ENCODE measurements around the gene BTBD16. TPM values are rescaled to one million over a fixed set of nuclear protein-coding genes. Genes with fewer than 3 reads are reported as not detected.

BTBD16 gene
- total and polyA plus RNA-seq, 2 donors (not counting 3 experiments of a cell fraction or from before 2014, with no cell fraction given) = 0.04 TPM; not detected in 1

GRCh38 chr10:122328676-122329075, 57.6 kb downstream of the BTBD16 start:
- Histone ChIP-seq H3K27me3 (ENCODE audit: control insufficient read depth in 2 of 2, insufficient read depth in 2 of 2, low read length in 2 of 2) (peaks cover 0 to 2% of the 10 kb centered on the region in 2 experiments), H3K36me3 (ENCODE audit: control insufficient read depth in 2 of 2, extremely low read depth in 1 of 2, insufficient read depth in 2 of 2, low read length in 2 of 2) (no peaks in the 10 kb centered on the region), H3K4me3 (replicated peaks in 1 of 3; ENCODE audit: insufficient read depth in 1 of 3, low read depth in 1 of 3, low read length in 3 of 3) (no peak overlapping the region), H3K9me3 (replicated peaks; ENCODE audit: control insufficient read depth, insufficient read depth, low read length) (no peaks in the 10 kb centered on the region), H2AFZ (ENCODE audit: low read depth, low read length) (no peak overlapping the region), H3K27ac (ENCODE audit: insufficient read depth, low read depth, low read length) (no peak overlapping the region), H3K4me2 (ENCODE audit: insufficient read depth, low read length) (no peak overlapping the region), H3K79me2 (ENCODE audit: control insufficient read depth, insufficient read depth, low read length) (no peaks in the 10 kb centered on the region), H4K20me1 (replicated peaks; ENCODE audit: control insufficient read depth, extremely low read depth, insufficient read depth, low read length) (no peaks in the 10 kb centered on the region), H3K9ac (replicated peaks; ENCODE audit: extremely low read depth, insufficient read depth, low read length) (no peak overlapping the region), H3K9me1 (replicated peaks; ENCODE audit: control insufficient read depth, extremely low read depth, insufficient read depth, low read length) (no peaks in the 10 kb centered on the region), H3K4me1 (ENCODE audit: control insufficient read depth, extremely low read depth, insufficient read depth, low read length) (no peaks in the 10 kb centered on the region)
- DNase-seq (ENCODE audit: low read depth, low spot score) (no peak), FAIRE-seq (no peak)
- ChIA-PET CTCF (interaction anchor here (1.2 to 3.5 kb wide), 2 partner anchors 10 to 30 kb away, joined by 3 to 15 read pairs; no protein-coding TSS in a partner anchor), POLR2A (no interaction called here)
- intact Hi-C loops (cut with micrococcal nuclease) (no loop called here), dilution Hi-C loops (cut with MboI; ENCODE audit: extremely low pct_ligation_motif_present, low sequenced_read_pairs) (no loop called here)
- BruUV-seq (replicated peaks) = no TSS peak
- TF ChIP-seq FOS (IDR thresholded peaks at IDR 0.05; ENCODE audit: borderline replicate concordance, insufficient read depth, low read length) = no peak
- TF ChIP-seq, protein P1, sequence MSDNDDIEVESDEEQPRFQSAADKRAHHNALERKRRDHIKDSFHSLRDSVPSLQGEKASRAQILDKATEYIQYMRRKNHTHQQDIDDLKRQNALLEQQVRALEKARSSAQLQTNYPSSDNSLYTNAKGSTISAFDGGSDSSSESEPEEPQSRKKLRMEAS (IDR thresholded peaks at IDR 0.05; ENCODE audit: insufficient read depth, insufficient read length) = no peak

DNA sequence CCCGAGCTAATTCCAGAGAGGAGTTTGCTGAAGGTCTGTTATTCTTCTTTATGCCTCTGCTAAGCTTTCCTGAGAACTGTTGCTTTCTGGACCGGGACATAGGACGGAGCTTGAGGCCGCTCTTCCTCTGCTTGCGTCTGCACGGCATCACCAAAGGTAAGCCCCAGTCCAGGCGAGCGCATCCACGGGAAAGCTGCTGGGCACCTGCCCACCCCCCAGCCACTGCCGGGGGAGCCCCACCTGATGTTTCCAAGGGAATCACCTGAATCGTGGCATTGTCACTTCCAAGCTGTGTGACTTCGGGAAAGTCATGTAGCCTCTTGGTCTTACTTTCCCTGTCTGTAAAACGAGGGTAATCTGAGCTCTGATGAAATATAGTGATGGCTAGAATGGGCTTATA, 58.3 kb downstream of the BTBD16 start:
- ChIA-PET POLR2A (no interaction called here), CTCF (interaction anchor here (1.2 to 3.5 kb wide), 3 partner anchors 10 to 106 kb away, joined by 3 to 15 read pairs (median 3); no protein-coding TSS in a partner anchor)
- Histone ChIP-seq H3K9me3 (replicated peaks; ENCODE audit: control insufficient read depth, insufficient read depth, low read length) (no peaks in the 10 kb centered on the region), H3K9ac (replicated peaks; ENCODE audit: extremely low read depth, insufficient read depth, low read length) (no peak overlapping the region), H3K4me3 (replicated peaks in 1 of 3; ENCODE audit: insufficient read depth in 1 of 3, low read depth in 1 of 3, low read length in 3 of 3) (no peak overlapping the region), H2AFZ (ENCODE audit: low read depth, low read length) (no peak overlapping the region), H3K79me2 (ENCODE audit: control insufficient read depth, insufficient read depth, low read length) (no peaks in the 10 kb centered on the region), H3K27ac (ENCODE audit: insufficient read depth, low read depth, low read length) (no peak overlapping the region), H3K36me3 (ENCODE audit: control insufficient read depth in 2 of 2, extremely low read depth in 1 of 2, insufficient read depth in 2 of 2, low read length in 2 of 2) (no peaks in the 10 kb centered on the region), H3K9me1 (replicated peaks; ENCODE audit: control insufficient read depth, extremely low read depth, insufficient read depth, low read length) (no peaks in the 10 kb centered on the region), H3K4me1 (ENCODE audit: control insufficient read depth, extremely low read depth, insufficient read depth, low read length) (no peaks in the 10 kb centered on the region), H3K4me2 (ENCODE audit: insufficient read depth, low read length) (no peak overlapping the region), H4K20me1 (replicated peaks; ENCODE audit: control insufficient read depth, extremely low read depth, insufficient read depth, low read length) (no peaks in the 10 kb centered on the region), H3K27me3 (ENCODE audit: control insufficient read depth in 2 of 2, insufficient read depth in 2 of 2, low read length in 2 of 2) (peaks cover 0 to 2% of the 10 kb centered on the region in 2 experiments)
- DNase-seq (ENCODE audit: low read depth, low spot score) (no peak), FAIRE-seq (no peak)
- intact Hi-C loops (cut with micrococcal nuclease) = no loop called here
- TF ChIP-seq GATA2 (IDR thresholded peaks at IDR 0.05; ENCODE audit: insufficient read depth, insufficient read length, low read depth, low read length) = no peak
- TF ChIP-seq MYC (IDR thresholded peaks at IDR 0.05; ENCODE audit: low read depth, low read length) = no peak
- TF ChIP-seq, protein P1 (IDR thresholded peaks at IDR 0.05; ENCODE audit: insufficient read depth, insufficient read length) = no peak
- no peak for TF ChIP-seq EZH2 (IDR thresholded peaks at IDR 0.05; ENCODE audit: borderline replicate concordance, low read depth, low read length, severe bottlenecking)
- TF ChIP-seq JUN (IDR thresholded peaks at IDR 0.05; ENCODE audit: borderline replicate concordance, insufficient read depth, insufficient read length, low read depth) = no peak
- dilution Hi-C loops (cut with MboI; ENCODE audit: extremely low pct_ligation_motif_present, low sequenced_read_pairs) = no loop called here
- no TSS peak for BruUV-seq (replicated peaks)
